Measurements from ENCODE around the gene PDZD2.
"Not testable (repeated sequence)": the region's sequence is repeated elsewhere in the genome, so short reads cannot be mapped to it uniquely, and the experiment has no call there.

Gene PDZD2

GRCh38 chr5:31941151-31941755 lies 302.3 kb downstream of the PDZD2 start:
- no peak for DNase-seq

- no peak for DNase-seq
Measured at GRCh38 chr5:31942546-31942945, 303.6 kb downstream of the PDZD2 start.

GRCh38 chr5:31944684-31945445 lies 305.9 kb downstream of the PDZD2 start:
- DNase-seq = no peak

- no peak for DNase-seq
Measured at GRCh38 chr5:31948006-31948405, 309.1 kb downstream of the PDZD2 start.

- no peak for DNase-seq
Measured at GRCh38 chr5:31952067-31952466, 313.1 kb downstream of the PDZD2 start.

- no peak for DNase-seq
Measured at GRCh38 chr5:31954091-31954490, 315.2 kb downstream of the PDZD2 start.

- DNase-seq = no peak
Measured at GRCh38 chr5:31957151-31957550, 318.2 kb downstream of the PDZD2 start.

GRCh38 chr5:31962351-31962751 lies 323.4 kb downstream of the PDZD2 start:
- DNase-seq = no peak

GRCh38 chr5:31962871-31963307 lies 324.0 kb downstream of the PDZD2 start:
- DNase-seq = no peak

GRCh38 chr5:31963358-31964006 lies 324.6 kb downstream of the PDZD2 start:
- no peak for DNase-seq

GRCh38 chr5:31964007-31964360 lies 325.1 kb downstream of the PDZD2 start:
- DNase-seq = no peak

- no peak for DNase-seq
Measured at GRCh38 chr5:31965227-31965626, 326.3 kb downstream of the PDZD2 start.

- DNase-seq = no peak
Measured at GRCh38 chr5:31966936-31967335, 328.0 kb downstream of the PDZD2 start.

GRCh38 chr5:31967461-31967860 lies 328.5 kb downstream of the PDZD2 start:
- no peak for DNase-seq

GRCh38 chr5:31972558-31972957 lies 333.6 kb downstream of the PDZD2 start:
- DNase-seq = no peak

GRCh38 chr5:31975189-31975612 lies 336.3 kb downstream of the PDZD2 start:
- not testable (repeated sequence) for DNase-seq

- no peak for DNase-seq
Measured at GRCh38 chr5:31976169-31976568, 337.2 kb downstream of the PDZD2 start.

GRCh38 chr5:31981361-31981945 lies 342.5 kb downstream of the PDZD2 start:
- DNase-seq = no peak

GRCh38 chr5:31982027-31982426 lies 343.1 kb downstream of the PDZD2 start:
- no peak for DNase-seq

GRCh38 chr5:31982621-31983020 lies 343.7 kb downstream of the PDZD2 start:
- DNase-seq = no peak

GRCh38 chr5:31983851-31984250 lies 344.9 kb downstream of the PDZD2 start:
- DNase-seq = no peak

- DNase-seq = no peak
Measured at GRCh38 chr5:31984691-31985090, 345.8 kb downstream of the PDZD2 start.

GRCh38 chr5:31986101-31986500 lies 347.2 kb downstream of the PDZD2 start:
- DNase-seq = no peak
